ENCODE measurements around the gene APOB. TPM values are rescaled to one million over a fixed set of nuclear protein-coding genes. Genes with fewer than 3 reads are reported as not detected.

The APOB gene
- total and polyA plus RNA-seq, 10 of the 15 experiments (the other 5 are each of a cell fraction or from before 2014, with no cell fraction given): 1.4 TPM; not detected in 9

GRCh38 chr2:20997953-20998722 lies 45.7 kb downstream of the APOB start (continued):
- no peak for TF ChIP-seq ZNF687 (IDR thresholded peaks at IDR 0.05)
- TF ChIP-seq HSF1 (IDR thresholded peaks at IDR 0.05; ENCODE audit: low read depth, low read length): no peak
- no peak for TF ChIP-seq NBN (IDR thresholded peaks at IDR 0.05)

- no peak overlapping the region for H2AFZ ChIP-seq (ENCODE audit: control insufficient read depth, low read depth, low read length)
- ATAC-seq (peak; percentile 67), DNase-seq (ENCODE audit: low read depth, low spot score) (no peak), FAIRE-seq (no peak)
- H3K4me1 ChIP-seq (ENCODE audit: control insufficient read depth, insufficient read depth, low read length): no peaks in the 10 kb centered on the region; the same call in 1 of the 2 replicates
- WGBS (ENCODE audit: insufficient coverage, insufficient replicate concordance, low lambda C conversion rate, missing lambda C conversion rate): 8% methylated on average over 5 of the region's 5 CpGs
- POLR2A ChIA-PET: no interaction called here
- no peaks in the 10 kb centered on the region for H3K36me3 ChIP-seq (ENCODE audit: control insufficient read depth in 2 of 2, insufficient read depth in 2 of 2, low read length in 1 of 2)
- intact Hi-C loops (cut with micrococcal nuclease; ENCODE audit: unreplicated experiment): no loop called here
- H3K27ac ChIP-seq (ENCODE audit: control insufficient read depth, insufficient read depth): no peak overlapping the region
- peaks cover 1 to 6% of the 10 kb centered on the region in 2 experiments; a peak in 2 of 4 replicates for H3K27me3 ChIP-seq (replicated peaks in 1 of 2; ENCODE audit: control insufficient read depth in 2 of 2, insufficient read depth in 2 of 2, low read length in 1 of 2)
- no peak overlapping the region for H3K9ac ChIP-seq (ENCODE audit: control insufficient read depth, insufficient read depth, low read length)
- H3K4me3 ChIP-seq: no peak overlapping the region
- CTCF ChIA-PET: no interaction called here
- RAD21 ChIA-PET (ENCODE audit: unreplicated experiment): no interaction called here
- H3K4me2 ChIP-seq (ENCODE audit: control insufficient read depth, insufficient read depth): no peak overlapping the region
- no peaks in the 10 kb centered on the region for H4K20me1 ChIP-seq (ENCODE audit: control insufficient read depth, insufficient read depth)
- no peaks in the 10 kb centered on the region for H3K79me2 ChIP-seq (ENCODE audit: control insufficient read depth, insufficient read depth, low read length)
- in situ Hi-C loops (cut with MboI): no loop called here
- SMC1A ChIA-PET (ENCODE audit: uncharacterized antibody, unreplicated experiment): no interaction called here
- no TSS peak for BruUV-seq (replicated peaks)
- no peaks in the 10 kb centered on the region for H3K9me3 ChIP-seq (replicated peaks; ENCODE audit: control insufficient read depth, insufficient read depth, low read length)
- no peak for TF ChIP-seq MYC (IDR thresholded peaks at IDR 0.05; ENCODE audit: insufficient read depth, insufficient read length, insufficient replicate concordance, low read length, severe bottlenecking)
- TF ChIP-seq ZNF207 (IDR thresholded peaks at IDR 0.05; ENCODE audit: borderline replicate concordance): no peak
- no peak for TF ChIP-seq CTCF (IDR thresholded peaks at IDR 0.05 in 2 of 3, conservative IDR thresholded peaks at IDR 0.05 in 1 of 3; ENCODE audit: control insufficient read depth in 2 of 3, extremely low read depth in 1 of 3, insufficient read depth in 1 of 3, low read depth in 3 of 3, low read length in 3 of 3)
- no peak for TF ChIP-seq PML (IDR thresholded peaks at IDR 0.05; ENCODE audit: low read length)
- TF ChIP-seq POLR2AphosphoS2 (IDR thresholded peaks at IDR 0.05; ENCODE audit: low read depth, low read length): no peak
- no peak for TF ChIP-seq MXI1 (IDR thresholded peaks at IDR 0.05; ENCODE audit: low read depth, low read length)
- no peak for TF ChIP-seq GATAD2B (conservative IDR thresholded peaks at IDR 0.05; ENCODE audit: low read depth)
Measured at GRCh38 chr2:20994130-20994529, 49.7 kb downstream of the APOB start.
